GM12892 (cell line): Measurements from ENCODE around the gene P2RY2.

Source experiments
- POLR2A ChIP-seq: IDR thresholded peaks from 2 replicates; pipeline ENCODE4 v1.6.1; 2011; ENCODE audit warnings: low read depth, low read length, control low read depth
- POLR2AphosphoS5 ChIP-seq: IDR thresholded peaks from 2 replicates; pipeline ENCODE4 v1.6.1; 2011; ENCODE audit warnings: low read depth, low read length, control low read depth
- TAF1 ChIP-seq: IDR thresholded peaks from 2 replicates; pipeline ENCODE4 v1.6.1; 2011; ENCODE audit warnings: low read depth, mild to moderate bottlenecking, control low read depth, low read length, borderline replicate concordance

DNA sequence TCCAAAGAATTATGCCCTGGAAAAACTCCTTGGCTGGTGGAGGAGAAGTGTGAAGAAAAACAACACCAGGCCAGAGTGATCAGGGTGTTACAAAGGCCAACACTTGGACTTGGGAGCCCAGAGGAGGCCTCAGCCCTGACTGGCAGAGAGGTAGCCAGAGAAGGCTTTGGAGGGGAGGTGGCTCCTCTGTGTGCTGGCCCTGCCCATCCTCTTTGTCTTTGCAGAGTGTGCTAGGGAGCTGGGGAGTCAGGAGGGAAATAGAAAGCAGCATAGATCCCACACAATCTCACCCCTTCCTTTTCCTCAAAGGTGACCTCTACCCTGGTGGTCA is 42.0 kb downstream of the P2RY2 start:
- TF ChIP-seq POLR2A, result no peak
- no peak for TF ChIP-seq POLR2AphosphoS5
- TF ChIP-seq TAF1, result no peak
